D721Med (cell line): Measurements from ENCODE around the gene DOP1A.

Experiments used
- DNase-seq: peaks from one replicate; pipeline ENCODE4 v3.0.0; 2011; ENCODE audit warnings: low spot score; ENCODE audit not compliant: insufficient read length
- FAIRE-seq: peaks from 2 replicates; lab custom pipeline; 2011; peaks lifted over from hg19 to GRCh38; lab: Jason Lieb, UNC
- TF ChIP-seq, protein P1 (sequence below): IDR thresholded peaks from 2 replicates; pipeline ENCODE4 v1.5.1; 2012; ENCODE audit warnings: mild to moderate bottlenecking, control low read depth; ENCODE audit not compliant: insufficient read depth; ENCODE audit errors: missing control alignments

DOP1A gene

DNA sequence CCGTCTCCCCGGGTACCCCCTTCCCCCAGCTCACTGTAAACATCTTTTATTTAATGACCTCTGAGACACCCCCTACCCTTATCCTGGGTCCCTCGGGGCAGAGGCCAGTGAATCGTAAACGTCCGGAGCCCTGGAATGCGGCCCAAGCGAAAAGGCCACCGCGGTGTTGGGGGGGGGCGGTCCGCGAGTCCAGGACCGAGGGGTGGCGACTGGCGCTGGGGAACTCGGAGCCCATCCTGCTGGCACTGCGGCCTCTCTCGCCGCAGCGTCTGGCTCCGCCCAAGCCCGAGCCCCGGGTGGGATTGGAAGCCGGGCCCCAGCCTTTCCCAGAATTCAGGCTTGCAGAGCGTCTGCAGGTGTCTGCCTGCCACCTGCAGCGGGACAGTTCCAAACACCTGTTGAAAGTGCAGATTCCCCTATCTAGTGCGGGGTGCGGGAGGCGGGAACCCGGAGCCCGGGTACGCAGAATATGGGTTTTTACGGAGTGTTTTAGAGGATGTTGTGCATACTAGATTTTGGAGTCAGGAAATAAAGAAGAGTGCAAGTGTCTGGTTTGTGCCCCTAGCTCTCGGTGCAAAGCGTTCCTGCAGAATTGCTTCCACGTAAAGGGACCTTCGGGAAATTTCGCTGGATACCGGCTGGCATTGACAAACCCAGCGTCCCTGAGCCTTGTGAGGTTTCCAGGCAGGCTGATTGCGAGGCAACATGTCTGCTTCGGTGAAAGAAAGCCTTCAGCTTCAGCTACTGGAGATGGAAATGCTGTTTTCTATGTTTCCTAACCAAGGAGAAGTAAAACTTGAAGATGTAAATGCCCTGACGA, 126.5 kb downstream of the DOP1A start:
- TF ChIP-seq, protein P1, sequence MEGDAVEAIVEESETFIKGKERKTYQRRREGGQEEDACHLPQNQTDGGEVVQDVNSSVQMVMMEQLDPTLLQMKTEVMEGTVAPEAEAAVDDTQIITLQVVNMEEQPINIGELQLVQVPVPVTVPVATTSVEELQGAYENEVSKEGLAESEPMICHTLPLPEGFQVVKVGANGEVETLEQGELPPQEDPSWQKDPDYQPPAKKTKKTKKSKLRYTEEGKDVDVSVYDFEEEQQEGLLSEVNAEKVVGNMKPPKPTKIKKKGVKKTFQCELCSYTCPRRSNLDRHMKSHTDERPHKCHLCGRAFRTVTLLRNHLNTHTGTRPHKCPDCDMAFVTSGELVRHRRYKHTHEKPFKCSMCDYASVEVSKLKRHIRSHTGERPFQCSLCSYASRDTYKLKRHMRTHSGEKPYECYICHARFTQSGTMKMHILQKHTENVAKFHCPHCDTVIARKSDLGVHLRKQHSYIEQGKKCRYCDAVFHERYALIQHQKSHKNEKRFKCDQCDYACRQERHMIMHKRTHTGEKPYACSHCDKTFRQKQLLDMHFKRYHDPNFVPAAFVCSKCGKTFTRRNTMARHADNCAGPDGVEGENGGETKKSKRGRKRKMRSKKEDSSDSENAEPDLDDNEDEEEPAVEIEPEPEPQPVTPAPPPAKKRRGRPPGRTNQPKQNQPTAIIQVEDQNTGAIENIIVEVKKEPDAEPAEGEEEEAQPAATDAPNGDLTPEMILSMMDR, result no peak
- peak; percentile 32 for DNase-seq
- FAIRE-seq, result no peak

DNA sequence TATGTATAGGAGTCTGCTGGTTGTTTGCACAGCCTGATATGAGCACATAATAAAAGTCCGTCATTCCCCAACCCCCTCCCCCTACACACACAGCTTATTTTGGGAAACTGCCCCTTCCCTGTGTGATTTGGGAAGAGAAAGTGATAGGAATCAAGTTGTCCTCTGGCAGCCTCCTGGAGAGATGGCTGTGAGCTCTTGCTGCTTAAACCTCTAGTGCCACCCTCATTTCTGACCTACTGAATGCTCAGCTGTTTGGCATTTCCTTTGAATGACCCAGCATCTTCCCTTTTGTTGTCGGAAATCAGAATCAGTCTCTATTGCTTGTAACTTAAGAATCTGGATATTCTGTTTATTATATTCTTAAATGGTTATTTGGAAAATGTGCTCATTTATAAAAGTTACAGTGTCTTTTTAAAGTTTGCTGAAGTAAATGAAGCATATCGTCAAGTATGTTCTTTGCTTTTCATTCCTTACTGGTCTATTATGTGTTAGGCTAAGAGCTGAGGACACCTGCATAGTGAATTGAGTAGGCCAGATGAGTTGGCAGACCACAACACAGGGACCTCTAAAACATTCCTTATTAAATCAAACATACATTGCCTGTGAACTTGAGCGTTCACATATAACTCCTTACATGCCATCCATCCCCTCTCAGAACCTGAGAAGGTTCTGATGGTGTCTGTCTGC, 131.2 kb downstream of the DOP1A start:
- TF ChIP-seq, protein P1, result no peak
- FAIRE-seq (no peak), DNase-seq (no peak)

DNA sequence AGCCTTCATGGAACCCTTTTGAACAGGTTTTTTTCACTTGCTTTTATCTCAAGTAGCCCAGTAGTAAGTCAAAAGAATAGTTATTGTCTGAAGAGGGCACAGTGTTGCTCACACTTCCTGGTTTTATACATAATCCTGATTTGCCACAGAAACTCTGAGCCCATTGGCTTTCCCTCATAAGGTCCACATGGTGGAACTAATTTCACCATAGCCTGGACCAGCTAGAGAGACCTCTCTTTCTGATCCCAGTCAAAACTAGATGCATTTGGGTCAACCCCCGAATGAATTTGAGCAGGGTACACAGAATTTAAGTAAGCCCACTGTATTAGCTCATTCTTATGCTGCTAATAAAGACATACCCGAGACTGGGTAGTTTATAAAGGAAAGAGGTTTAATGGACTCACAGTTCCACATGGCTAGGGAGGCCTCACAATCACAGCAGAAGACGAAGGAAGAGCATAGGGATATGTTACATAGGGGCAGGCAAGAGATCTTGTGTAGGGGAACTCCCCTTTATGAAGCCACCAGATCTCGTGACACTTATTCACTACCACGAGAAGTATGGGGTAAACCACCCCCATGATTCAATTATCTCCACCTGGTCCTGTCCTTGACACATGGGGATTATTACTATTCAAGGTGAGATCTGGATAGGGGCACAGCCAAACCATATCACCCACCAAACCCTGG, 131.8 kb downstream of the DOP1A start:
- DNase-seq (no peak), FAIRE-seq (no peak)
- TF ChIP-seq, protein P1, result no peak

DNA sequence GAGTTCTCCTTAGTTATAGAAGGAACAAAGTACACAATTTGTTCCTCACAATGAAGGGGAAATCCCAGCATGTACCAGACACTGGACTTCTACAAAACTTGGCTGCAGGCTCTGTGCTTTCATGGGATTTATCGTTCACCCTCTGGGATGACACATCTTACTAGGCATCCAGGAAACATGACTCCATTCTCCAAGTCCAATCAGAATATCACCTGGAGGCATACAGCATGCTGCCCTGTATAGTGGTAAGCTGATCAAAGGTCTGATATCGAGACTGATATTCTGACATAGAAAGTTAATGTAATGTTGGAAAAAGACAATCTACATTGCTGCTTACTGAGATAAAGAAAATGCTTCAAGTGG, 132.4 kb downstream of the DOP1A start:
- no peak for DNase-seq
- FAIRE-seq, result no peak
- TF ChIP-seq, protein P1, result no peak

DNA sequence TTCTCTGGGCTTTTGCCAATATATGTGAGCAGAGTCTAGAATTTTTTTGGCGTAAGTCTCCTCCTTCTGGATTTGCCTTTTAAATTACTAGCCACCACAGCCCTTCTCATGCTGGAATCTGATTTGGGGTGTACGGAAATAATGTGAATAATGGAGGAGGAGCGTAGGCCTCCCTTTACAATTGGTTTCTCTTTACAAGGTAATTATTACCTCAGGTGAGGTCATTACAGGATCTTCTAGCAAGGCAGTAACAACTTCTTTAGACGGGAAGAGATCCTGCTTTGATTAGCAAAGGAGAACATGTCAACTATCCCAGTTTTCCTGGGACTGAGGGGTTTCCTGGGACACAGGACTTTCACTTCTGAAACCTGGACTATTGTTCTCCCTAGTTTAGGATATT, 134.6 kb downstream of the DOP1A start:
- TF ChIP-seq, protein P1, result no peak
- no peak for FAIRE-seq

DNA sequence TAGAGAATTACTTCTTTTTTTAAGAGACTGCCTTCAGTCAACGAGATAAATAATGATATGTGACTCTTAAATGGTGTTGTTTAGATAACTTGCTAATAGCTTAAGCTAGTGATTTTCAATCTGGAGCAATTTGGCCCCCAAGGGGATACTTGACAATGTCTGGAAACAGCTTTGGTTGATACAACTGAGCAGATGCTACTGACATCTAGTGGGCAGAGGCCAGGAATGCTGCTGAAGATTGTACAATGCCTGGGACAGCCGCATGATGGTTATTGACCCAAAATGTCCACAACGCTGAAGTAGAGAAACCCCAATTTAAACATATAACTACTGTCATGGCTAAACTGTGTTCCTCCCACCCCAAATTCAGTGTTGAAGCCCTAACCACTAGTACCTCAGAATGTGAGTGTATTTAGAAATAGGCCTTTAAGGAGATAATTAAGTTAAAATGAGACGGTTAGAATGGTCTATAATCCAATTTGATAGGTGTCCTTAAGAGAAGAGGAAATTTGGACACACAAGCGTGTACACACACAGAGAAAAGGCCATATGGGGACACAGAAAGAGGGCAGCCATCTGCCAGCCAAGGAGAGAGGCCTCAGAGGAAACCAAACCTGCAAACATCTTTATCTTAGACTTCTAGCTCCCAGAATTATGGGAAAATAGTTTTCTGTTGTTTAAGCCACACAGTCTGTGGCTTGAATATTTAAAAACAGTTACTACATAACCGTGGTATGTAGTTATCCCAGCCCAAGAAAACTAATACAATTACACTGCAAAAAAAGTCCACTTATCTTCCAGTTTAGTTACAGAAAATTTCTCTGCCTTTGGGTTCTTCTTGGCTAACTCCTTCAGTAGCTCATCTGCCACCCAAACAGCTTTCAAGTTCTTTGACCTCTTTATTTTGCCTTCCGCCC, 147.9 kb downstream of the DOP1A start:
- FAIRE-seq, result peak; percentile 81
- TF ChIP-seq, protein P1, result peak; percentile 93
- DNase-seq, result no peak

More for the DNA sequence above, 134.6 kb downstream of the DOP1A start:
- DNase-seq, result no peak
